ENCODE data around the gene DOCK2. TPM values are rescaled to one million over a fixed set of nuclear protein-coding genes. Genes with fewer than 3 reads are reported as not detected.
A peak's percentile ranks its signal among the peaks of the same experiment; 100 is the strongest.

The DOCK2 gene
- total RNA-seq, 1 experiment from 2014 or later, result 4.6 TPM

DNA sequence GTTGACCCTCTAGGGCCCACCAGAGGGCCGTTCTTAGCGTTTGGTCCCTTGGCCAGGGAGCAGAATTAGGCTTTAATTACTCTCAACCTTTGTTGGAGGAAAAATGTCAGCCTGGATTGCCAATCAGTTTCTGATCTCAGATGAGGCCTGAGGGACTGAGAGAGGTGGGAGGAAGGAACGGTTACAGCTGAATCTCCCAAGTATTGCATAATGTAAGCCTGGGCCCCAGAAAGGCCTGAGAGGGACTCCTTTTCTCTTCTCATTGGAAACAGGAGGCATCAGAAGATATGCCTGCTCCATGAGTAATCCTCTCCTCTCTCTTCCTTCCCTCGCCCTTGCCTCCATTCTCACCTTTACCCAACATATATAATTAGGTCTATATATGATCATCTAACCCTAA lies 237.5 kb downstream of the DOCK2 start:
- DNase-seq (ENCODE audit: low spot score) (no peak), ATAC-seq (0 out of 2 replicates have a peak, but pooled peaks have one; percentile 36)
- Mint-ChIP-seq H3K36me3 (no peaks in the 10 kb centered on the region), H3K27me3 (ENCODE audit: low read depth) (no peaks in the 10 kb centered on the region), H3K4me1 (no peaks in the 10 kb centered on the region), H3K27ac (no peak overlapping the region), H3K4me3 (no peak overlapping the region), H3K9me3 (no peaks in the 10 kb centered on the region)
- ChIA-PET POLR2A (interaction anchor here (0.7 kb wide), 1 partner anchor 48 kb away, joined by 5 read pairs; no protein-coding TSS in a partner anchor), CTCF (no interaction called here)
- TF ChIP-seq SMAD3 (CRISPR knock-in tag; IDR thresholded peaks at IDR 0.05; ENCODE audit: borderline replicate concordance), result no peak
- TF ChIP-seq, protein P1, sequence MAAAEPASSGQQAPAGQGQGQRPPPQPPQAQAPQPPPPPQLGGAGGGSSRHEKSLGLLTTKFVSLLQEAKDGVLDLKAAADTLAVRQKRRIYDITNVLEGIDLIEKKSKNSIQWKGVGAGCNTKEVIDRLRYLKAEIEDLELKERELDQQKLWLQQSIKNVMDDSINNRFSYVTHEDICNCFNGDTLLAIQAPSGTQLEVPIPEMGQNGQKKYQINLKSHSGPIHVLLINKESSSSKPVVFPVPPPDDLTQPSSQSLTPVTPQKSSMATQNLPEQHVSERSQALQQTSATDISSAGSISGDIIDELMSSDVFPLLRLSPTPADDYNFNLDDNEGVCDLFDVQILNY (CRISPR knock-in tag; IDR thresholded peaks at IDR 0.05), result no peak
- no peak for TF ChIP-seq SP1 (CRISPR knock-in tag; conservative IDR thresholded peaks at IDR 0.05)

DNA sequence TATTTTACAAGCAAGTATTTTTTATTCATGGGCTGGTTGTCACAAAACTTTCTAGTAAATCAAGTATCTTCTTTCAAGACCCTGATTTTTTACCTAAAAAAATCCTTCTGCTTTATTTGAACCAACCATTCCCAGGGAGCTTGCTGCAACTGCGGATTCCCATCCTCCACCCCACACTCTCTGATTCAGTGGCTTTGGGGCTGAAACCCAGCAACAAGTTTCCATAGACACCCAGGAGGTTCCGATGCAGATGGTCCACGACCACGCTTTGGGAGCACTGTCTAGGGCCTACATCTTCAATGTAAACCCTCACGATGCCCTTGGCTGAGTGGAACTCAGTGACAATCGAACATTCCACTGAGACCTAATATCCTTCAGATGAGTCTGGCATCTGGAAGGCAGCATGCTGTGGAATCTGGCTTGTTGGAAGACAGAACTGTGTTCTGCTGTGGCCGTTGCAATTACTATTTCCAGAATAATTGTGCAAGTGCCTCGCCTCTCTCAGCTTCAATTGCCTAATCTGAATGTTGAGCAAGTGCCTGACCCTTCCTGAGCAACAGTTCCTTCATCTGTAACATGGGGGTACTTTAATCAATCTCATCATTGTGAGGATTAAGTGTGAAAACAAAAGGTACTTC lies 238.1 kb downstream of the DOCK2 start:
- H3K4me3 Mint-ChIP-seq, result no peak overlapping the region
- no peaks in the 10 kb centered on the region for H3K9me3 Mint-ChIP-seq
- no peak for DNase-seq (ENCODE audit: low spot score)
- no peaks in the 10 kb centered on the region for H3K4me1 Mint-ChIP-seq
- CTCF ChIA-PET, result interaction anchor here (2.0 kb wide), 1 partner anchor 105 kb away, joined by 5 read pairs; the partner anchor contains the start of gene INSYN2B
- ATAC-seq, result no peak
- POLR2A ChIA-PET, result no interaction called here
- TF ChIP-seq ZNF138 (CRISPR knock-in tag; conservative IDR thresholded peaks at IDR 0.05) (no peak), TEAD4 (CRISPR knock-in tag; IDR thresholded peaks at IDR 0.05) (no peak), ESRRA (CRISPR knock-in tag; IDR thresholded peaks at IDR 0.05; ENCODE audit: borderline replicate concordance) (no peak), ZNF416 (CRISPR knock-in tag; IDR thresholded peaks at IDR 0.05) (no peak)
- TF ChIP-seq, protein P1 (CRISPR knock-in tag; IDR thresholded peaks at IDR 0.05), result no peak
- TF ChIP-seq, protein P2, sequence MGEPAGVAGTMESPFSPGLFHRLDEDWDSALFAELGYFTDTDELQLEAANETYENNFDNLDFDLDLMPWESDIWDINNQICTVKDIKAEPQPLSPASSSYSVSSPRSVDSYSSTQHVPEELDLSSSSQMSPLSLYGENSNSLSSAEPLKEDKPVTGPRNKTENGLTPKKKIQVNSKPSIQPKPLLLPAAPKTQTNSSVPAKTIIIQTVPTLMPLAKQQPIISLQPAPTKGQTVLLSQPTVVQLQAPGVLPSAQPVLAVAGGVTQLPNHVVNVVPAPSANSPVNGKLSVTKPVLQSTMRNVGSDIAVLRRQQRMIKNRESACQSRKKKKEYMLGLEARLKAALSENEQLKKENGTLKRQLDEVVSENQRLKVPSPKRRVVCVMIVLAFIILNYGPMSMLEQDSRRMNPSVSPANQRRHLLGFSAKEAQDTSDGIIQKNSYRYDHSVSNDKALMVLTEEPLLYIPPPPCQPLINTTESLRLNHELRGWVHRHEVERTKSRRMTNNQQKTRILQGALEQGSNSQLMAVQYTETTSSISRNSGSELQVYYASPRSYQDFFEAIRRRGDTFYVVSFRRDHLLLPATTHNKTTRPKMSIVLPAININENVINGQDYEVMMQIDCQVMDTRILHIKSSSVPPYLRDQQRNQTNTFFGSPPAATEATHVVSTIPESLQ (CRISPR knock-in tag; IDR thresholded peaks at IDR 0.05), result no peak
- no peak overlapping the region for H3K27ac Mint-ChIP-seq
- no peaks in the 10 kb centered on the region for H3K36me3 Mint-ChIP-seq
- no peaks in the 10 kb centered on the region for H3K27me3 Mint-ChIP-seq (ENCODE audit: low read depth)

DNA sequence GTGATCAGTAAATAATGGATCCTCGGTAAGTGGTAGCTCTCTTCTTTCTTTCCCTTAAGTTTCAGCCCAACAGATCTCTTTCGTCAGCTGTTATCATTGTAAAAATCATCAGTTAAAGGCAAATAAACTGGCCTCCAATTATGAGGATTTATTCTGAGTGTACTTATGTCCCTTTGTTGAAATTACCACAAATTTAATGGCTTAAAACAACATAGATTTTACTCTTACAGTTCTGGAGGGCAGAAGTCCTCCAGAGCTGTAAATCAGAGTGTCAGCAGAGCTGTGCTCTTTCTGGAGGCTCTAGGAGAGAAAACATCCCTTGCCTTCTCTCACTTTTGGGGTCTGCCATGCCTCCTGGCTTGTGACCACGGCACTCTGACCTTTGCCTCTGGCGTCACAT lies 238.7 kb downstream of the DOCK2 start:
- CTCF ChIA-PET, result interaction anchor here (2.0 kb wide), 1 partner anchor 105 kb away, joined by 5 read pairs; the partner anchor contains the start of gene INSYN2B
- POLR2A ChIA-PET, result no interaction called here
- TF ChIP-seq TP53 (CRISPR knock-in tag; IDR thresholded peaks at IDR 0.05) (no peak), OVOL2 (CRISPR knock-in tag; IDR thresholded peaks at IDR 0.05; ENCODE audit: borderline replicate concordance) (no peak), IRF2 (CRISPR knock-in tag; IDR thresholded peaks at IDR 0.05; ENCODE audit: borderline replicate concordance, low read depth) (no peak), TCF7 (CRISPR knock-in tag; IDR thresholded peaks at IDR 0.05; ENCODE audit: low read depth) (no peak), SOX15 (CRISPR knock-in tag; IDR thresholded peaks at IDR 0.05) (no peak)
- TF ChIP-seq, protein P3, sequence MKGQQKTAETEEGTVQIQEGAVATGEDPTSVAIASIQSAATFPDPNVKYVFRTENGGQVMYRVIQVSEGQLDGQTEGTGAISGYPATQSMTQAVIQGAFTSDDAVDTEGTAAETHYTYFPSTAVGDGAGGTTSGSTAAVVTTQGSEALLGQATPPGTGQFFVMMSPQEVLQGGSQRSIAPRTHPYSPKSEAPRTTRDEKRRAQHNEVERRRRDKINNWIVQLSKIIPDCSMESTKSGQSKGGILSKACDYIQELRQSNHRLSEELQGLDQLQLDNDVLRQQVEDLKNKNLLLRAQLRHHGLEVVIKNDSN (CRISPR knock-in tag; IDR thresholded peaks at IDR 0.05), result no peak
- TF ChIP-seq, protein P4, sequence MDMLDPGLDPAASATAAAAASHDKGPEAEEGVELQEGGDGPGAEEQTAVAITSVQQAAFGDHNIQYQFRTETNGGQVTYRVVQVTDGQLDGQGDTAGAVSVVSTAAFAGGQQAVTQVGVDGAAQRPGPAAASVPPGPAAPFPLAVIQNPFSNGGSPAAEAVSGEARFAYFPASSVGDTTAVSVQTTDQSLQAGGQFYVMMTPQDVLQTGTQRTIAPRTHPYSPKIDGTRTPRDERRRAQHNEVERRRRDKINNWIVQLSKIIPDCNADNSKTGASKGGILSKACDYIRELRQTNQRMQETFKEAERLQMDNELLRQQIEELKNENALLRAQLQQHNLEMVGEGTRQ (CRISPR knock-in tag; IDR thresholded peaks at IDR 0.05), result no peak
- Mint-ChIP-seq H3K4me1 (no peaks in the 10 kb centered on the region), H3K36me3 (no peaks in the 10 kb centered on the region), H3K9me3 (no peaks in the 10 kb centered on the region), H3K27ac (no peak overlapping the region), H3K4me3 (no peak overlapping the region), H3K27me3 (ENCODE audit: low read depth) (no peaks in the 10 kb centered on the region)
- ATAC-seq, result no peak
- no peak for DNase-seq (ENCODE audit: low spot score)

All from WTC11 (cell line).